ENCODE data around the gene TNFRSF11A.

Gene TNFRSF11A

DNA sequence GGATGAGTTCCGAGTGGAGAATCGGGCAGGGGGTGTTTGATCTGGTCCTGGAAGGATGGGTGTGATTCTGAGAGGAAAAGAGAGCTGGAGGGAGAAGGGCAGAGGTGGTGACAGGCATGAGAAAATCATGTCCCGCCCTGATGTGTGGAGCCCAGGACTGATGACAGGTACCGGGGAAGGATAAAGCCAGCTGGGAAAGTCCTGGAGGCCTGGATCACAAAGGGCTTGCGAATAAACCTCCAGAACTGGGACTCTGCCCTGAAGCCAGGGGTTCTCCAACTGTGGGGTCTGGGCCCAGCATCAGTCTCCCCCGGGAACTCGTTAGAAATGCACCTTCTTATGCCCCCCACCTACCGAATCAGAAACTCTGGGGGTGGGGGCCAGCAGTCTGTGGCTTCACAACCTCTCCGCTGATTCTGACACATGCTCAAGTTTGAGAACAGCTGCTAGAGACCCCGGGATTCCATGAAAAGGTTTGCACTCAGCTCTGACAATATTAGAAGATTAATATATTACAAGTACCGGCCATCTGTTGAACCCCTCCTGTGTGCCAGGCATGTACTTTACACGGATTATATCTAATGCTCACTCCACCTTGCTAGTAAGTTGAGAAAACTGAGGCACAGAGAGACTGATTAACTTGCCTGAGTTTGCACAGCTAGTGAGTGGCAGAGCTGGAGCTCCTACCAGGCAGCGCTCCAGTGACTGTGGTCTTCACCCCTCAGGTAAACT is 8.0 kb downstream of the TNFRSF11A start:
- no peak for DNase-seq (ENCODE audit: low spot score)
- CTCF ChIA-PET, result interaction anchor here (0.6 kb wide), 1 partner anchor 558 kb away, joined by 3 read pairs; no protein-coding TSS in a partner anchor
- H3K27ac ChIP-seq, result no peak overlapping the region
- POLR2A ChIA-PET (ENCODE audit: low non-redundant PET), result no interaction called here
- TF ChIP-seq, protein P1, sequence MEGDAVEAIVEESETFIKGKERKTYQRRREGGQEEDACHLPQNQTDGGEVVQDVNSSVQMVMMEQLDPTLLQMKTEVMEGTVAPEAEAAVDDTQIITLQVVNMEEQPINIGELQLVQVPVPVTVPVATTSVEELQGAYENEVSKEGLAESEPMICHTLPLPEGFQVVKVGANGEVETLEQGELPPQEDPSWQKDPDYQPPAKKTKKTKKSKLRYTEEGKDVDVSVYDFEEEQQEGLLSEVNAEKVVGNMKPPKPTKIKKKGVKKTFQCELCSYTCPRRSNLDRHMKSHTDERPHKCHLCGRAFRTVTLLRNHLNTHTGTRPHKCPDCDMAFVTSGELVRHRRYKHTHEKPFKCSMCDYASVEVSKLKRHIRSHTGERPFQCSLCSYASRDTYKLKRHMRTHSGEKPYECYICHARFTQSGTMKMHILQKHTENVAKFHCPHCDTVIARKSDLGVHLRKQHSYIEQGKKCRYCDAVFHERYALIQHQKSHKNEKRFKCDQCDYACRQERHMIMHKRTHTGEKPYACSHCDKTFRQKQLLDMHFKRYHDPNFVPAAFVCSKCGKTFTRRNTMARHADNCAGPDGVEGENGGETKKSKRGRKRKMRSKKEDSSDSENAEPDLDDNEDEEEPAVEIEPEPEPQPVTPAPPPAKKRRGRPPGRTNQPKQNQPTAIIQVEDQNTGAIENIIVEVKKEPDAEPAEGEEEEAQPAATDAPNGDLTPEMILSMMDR (conservative IDR thresholded peaks at IDR 0.05; ENCODE audit: low read depth), result no peak

DNA sequence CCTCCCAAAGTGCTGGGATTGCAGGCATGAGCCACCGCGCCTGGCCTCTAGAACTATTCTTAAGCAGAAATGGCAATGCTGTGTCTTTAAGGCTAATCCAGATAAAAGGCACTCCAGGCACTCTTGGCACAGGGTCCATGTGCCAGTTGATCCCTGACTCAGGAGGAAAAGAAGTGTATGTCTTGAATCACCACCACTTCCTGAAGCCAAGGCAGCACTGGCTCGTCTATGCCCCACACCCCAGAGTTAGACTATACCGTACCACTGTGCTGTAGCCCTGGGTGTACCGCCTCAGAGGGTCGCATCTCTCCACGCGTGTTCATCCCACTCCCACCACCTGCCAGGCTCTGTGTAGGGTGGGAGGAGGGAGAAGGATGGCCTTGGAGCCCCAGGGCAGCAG is 9.0 kb downstream of the TNFRSF11A start:
- ChIA-PET CTCF (no interaction called here), POLR2A (ENCODE audit: low non-redundant PET) (no interaction called here)
- H3K27ac ChIP-seq, result no peak overlapping the region
- TF ChIP-seq, protein P1 (conservative IDR thresholded peaks at IDR 0.05; ENCODE audit: low read depth), result no peak
- DNase-seq (ENCODE audit: low spot score), result peak; percentile 71

DNA sequence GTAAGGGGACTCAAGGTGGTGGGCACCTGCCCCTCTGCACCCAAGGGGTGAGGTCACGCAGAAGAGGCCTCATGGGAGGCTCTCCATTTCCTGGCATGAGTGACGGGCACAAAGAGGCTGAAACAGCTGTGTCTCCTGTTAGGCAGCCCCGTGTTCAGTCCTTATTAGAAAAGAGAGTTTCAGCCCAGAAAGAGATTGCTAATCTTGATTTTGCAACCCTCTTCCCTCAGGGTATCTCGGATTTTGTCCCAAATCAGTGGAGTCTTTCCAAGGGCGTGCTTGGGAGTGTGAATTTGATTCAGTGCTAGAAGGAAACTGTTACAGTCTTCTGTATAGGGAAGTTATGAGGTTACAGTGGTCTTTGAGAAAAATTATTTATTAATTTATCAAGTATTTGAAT is 10.4 kb downstream of the TNFRSF11A start:
- POLR2A ChIA-PET (ENCODE audit: low non-redundant PET), result no interaction called here
- no peak overlapping the region for H3K27ac ChIP-seq
- CTCF ChIA-PET, result no interaction called here
- no peak for DNase-seq (ENCODE audit: low spot score)
- TF ChIP-seq, protein P1 (conservative IDR thresholded peaks at IDR 0.05; ENCODE audit: low read depth), result no peak

DNA sequence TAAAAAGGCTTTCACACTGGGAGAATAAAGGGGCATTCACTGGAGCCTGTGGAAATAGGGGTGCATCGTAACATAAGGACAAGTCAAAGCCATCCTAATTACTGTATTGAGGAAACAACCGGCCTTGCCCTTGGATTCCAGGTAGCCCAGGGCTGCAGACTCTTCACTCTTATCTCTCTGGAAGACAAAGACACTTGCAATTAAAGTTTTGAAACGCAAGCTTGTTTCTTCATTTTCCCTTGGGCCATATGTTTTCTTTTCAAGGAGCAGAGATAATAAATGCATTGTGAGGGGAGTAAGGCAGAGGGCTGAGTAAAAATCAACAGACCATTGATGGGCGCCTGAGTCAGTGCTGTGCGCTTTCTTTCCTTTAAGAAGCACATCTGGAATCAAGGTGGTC is 11.5 kb downstream of the TNFRSF11A start:
- TF ChIP-seq, protein P1 (conservative IDR thresholded peaks at IDR 0.05; ENCODE audit: low read depth), result no peak
- ChIA-PET POLR2A (ENCODE audit: low non-redundant PET) (no interaction called here), CTCF (interaction anchor here (0.5 kb wide), 1 partner anchor 30 kb away, joined by 3 read pairs; no protein-coding TSS in a partner anchor)
- H3K27ac ChIP-seq, result no peak overlapping the region
- no peak for DNase-seq (ENCODE audit: low spot score)

DNA sequence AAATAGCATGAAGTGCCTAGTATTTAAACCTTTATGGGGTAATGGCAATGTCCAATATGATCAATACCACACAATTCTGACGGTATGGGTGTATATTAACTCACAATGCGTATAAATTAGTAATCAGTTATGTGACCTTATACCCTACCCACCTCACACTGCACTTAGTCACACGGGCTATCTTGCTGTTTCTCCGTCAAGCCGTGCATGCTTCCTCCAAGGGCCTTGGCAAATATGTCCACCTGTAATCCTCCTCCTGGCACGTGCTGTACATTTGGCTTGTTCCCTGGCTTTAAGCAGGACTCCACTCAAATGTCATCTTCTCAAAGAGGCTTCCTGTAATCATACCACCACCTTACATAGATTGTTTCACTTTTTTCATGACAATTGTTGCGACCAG is 12.2 kb downstream of the TNFRSF11A start:
- ChIA-PET POLR2A (ENCODE audit: low non-redundant PET) (no interaction called here), CTCF (no interaction called here)
- TF ChIP-seq, protein P1 (conservative IDR thresholded peaks at IDR 0.05; ENCODE audit: low read depth), result no peak
- DNase-seq (ENCODE audit: low spot score), result no peak
- H3K27ac ChIP-seq, result no peak overlapping the region

DNA sequence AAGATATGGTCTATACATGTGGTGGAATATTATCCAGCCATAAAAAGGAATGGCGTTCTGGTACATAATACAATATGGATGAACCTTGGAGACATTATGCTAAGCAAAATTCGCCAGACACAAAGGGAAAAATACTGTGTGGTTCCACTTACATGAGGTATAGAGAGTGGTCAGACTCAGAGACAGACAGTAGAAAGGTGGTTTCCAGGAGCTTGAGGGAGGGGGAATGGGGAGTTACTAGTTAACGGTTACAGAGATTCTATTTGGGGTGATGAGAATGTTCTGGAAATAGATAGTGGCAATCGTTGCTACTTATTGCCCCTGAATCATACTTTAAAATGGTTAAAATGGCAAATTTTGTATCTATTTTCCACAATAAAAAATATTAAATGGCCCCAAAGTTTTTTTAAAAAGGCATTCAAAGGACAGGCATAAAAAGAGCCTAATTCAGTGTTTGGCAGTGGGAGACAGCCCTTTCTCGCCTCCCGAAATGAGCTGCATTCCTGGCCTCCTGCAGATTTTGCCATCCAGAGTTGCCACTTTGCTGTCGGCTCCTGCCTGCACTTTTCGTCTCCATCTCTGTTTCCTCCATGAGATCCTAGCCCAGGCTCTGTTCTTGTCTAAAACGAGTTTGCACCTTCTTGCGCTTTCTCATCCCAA is 13.5 kb downstream of the TNFRSF11A start:
- no peak for DNase-seq (ENCODE audit: low spot score)
- H3K27ac ChIP-seq, result no peak overlapping the region
- TF ChIP-seq, protein P1 (conservative IDR thresholded peaks at IDR 0.05; ENCODE audit: low read depth), result no peak
- CTCF ChIA-PET, result interaction anchor here (0.5 to 1.4 kb wide), 2 partner anchors 9 to 1002 kb away, joined by 4 to 7 read pairs; no protein-coding TSS in a partner anchor
- POLR2A ChIA-PET (ENCODE audit: low non-redundant PET), result no interaction called here

Data from RWPE1 (cell line).